ENCODE data around the gene SOWAHD. TPM values are rescaled to one million over a fixed set of nuclear protein-coding genes. Genes with fewer than 3 reads are reported as not detected.
"Not testable (repeated sequence)": the region's sequence is repeated elsewhere in the genome, so short reads cannot be mapped to it uniquely, and the experiment has no call there.

SOWAHD gene
- total RNA-seq, 1 donor: not detected

GRCh38 chrX:119745283-119745848 lies 13.0 kb upstream of the SOWAHD start:
- no peak for TF ChIP-seq CTCF (IDR thresholded peaks at IDR 0.05; ENCODE audit: insufficient read depth, low read length)
- DNase-seq (ENCODE audit: low read depth): no peak
- H3K4me3 ChIP-seq (ENCODE audit: low read depth, low read length): no peak overlapping the region

- not testable (repeated sequence) for H3K4me3 ChIP-seq (ENCODE audit: low read depth, low read length); DNase-seq (ENCODE audit: low read depth)
Observed at GRCh38 chrX:119750131-119750530, 8.3 kb upstream of the SOWAHD start.

- H3K4me3 ChIP-seq (ENCODE audit: low read depth, low read length); DNase-seq (ENCODE audit: low read depth): not testable (repeated sequence)
Observed at GRCh38 chrX:119750751-119751150, 7.6 kb upstream of the SOWAHD start.

GRCh38 chrX:119753001-119753400 lies 5.4 kb upstream of the SOWAHD start:
- no peak for DNase-seq (ENCODE audit: low read depth)
- no peak for TF ChIP-seq CTCF (IDR thresholded peaks at IDR 0.05; ENCODE audit: insufficient read depth, low read length)
- H3K4me3 ChIP-seq (ENCODE audit: low read depth, low read length): no peak overlapping the region

GRCh38 chrX:119753639-119754257 lies 4.6 kb upstream of the SOWAHD start:
- DNase-seq (ENCODE audit: low read depth): peak; percentile 47
- H3K4me3 ChIP-seq (ENCODE audit: low read depth, low read length): no peak overlapping the region
- peak; percentile 46 for TF ChIP-seq CTCF (IDR thresholded peaks at IDR 0.05; ENCODE audit: insufficient read depth, low read length)

GRCh38 chrX:119755981-119756533 lies 2.3 kb upstream of the SOWAHD start:
- no peak for TF ChIP-seq CTCF (IDR thresholded peaks at IDR 0.05; ENCODE audit: insufficient read depth, low read length)
- no peak for DNase-seq (ENCODE audit: low read depth)
- no peak overlapping the region for H3K4me3 ChIP-seq (ENCODE audit: low read depth, low read length)

- no peak overlapping the region for H3K4me3 ChIP-seq (ENCODE audit: low read depth, low read length)
- DNase-seq (ENCODE audit: low read depth): no peak
- TF ChIP-seq CTCF (IDR thresholded peaks at IDR 0.05; ENCODE audit: insufficient read depth, low read length): no peak
Observed at GRCh38 chrX:119756926-119757635, 1.3 kb upstream of the SOWAHD start.

Measured in fibroblast of the aortic adventitia (primary cell).